ENCODE data around the gene PCNX2.

GRCh38 chr1:233158322-233158721, 137.2 kb downstream of the PCNX2 start:
- no peak for TF ChIP-seq EZH2 (IDR thresholded peaks at IDR 0.05; ENCODE audit: borderline replicate concordance, low read depth, low read length, severe bottlenecking)
- TF ChIP-seq MAX (IDR thresholded peaks at IDR 0.05; ENCODE audit: insufficient read depth, insufficient read length) = no peak
- TF ChIP-seq, protein P1, sequence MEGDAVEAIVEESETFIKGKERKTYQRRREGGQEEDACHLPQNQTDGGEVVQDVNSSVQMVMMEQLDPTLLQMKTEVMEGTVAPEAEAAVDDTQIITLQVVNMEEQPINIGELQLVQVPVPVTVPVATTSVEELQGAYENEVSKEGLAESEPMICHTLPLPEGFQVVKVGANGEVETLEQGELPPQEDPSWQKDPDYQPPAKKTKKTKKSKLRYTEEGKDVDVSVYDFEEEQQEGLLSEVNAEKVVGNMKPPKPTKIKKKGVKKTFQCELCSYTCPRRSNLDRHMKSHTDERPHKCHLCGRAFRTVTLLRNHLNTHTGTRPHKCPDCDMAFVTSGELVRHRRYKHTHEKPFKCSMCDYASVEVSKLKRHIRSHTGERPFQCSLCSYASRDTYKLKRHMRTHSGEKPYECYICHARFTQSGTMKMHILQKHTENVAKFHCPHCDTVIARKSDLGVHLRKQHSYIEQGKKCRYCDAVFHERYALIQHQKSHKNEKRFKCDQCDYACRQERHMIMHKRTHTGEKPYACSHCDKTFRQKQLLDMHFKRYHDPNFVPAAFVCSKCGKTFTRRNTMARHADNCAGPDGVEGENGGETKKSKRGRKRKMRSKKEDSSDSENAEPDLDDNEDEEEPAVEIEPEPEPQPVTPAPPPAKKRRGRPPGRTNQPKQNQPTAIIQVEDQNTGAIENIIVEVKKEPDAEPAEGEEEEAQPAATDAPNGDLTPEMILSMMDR (IDR thresholded peaks at IDR 0.05; ENCODE audit: extremely low read depth in 1 of 2, insufficient read depth in 1 of 2, low read depth in 1 of 2, low read length in 2 of 2) = no peak
